Osteocyte (in vitro differentiated cells): ENCODE data around the gene KLK2. TPM values are rescaled to one million over a fixed set of nuclear protein-coding genes. Genes with fewer than 3 reads are reported as not detected.

Experiments
- DNase-seq: peaks from one replicate; pipeline ENCODE4 v3.0.0; 2021; ENCODE audit warnings: mixed read lengths; ENCODE audit not compliant: unreplicated experiment; ENCODE audit errors: extremely low spot score
- H3K27ac Mint-ChIP-seq: one replicate; pipeline ENCODE4 v1.8.0; 2021; ENCODE audit warnings: mild to moderate bottlenecking, mixed read lengths; ENCODE audit not compliant: unreplicated experiment
- H3K27me3 Mint-ChIP-seq: one replicate; pipeline ENCODE4 v1.8.0; 2021; ENCODE audit warnings: mixed read lengths; ENCODE audit not compliant: unreplicated experiment
- H3K36me3 Mint-ChIP-seq: one replicate; pipeline ENCODE4 v1.8.0; 2021; ENCODE audit warnings: mixed read lengths; ENCODE audit not compliant: unreplicated experiment
- H3K4me1 Mint-ChIP-seq: one replicate; pipeline ENCODE4 v1.8.0; 2021; ENCODE audit warnings: mixed read lengths; ENCODE audit not compliant: unreplicated experiment
- H3K4me3 Mint-ChIP-seq: one replicate; pipeline ENCODE4 v1.8.0; 2021; ENCODE audit warnings: mild to moderate bottlenecking, moderate library complexity, mixed read lengths; ENCODE audit not compliant: unreplicated experiment
- H3K9me3 Mint-ChIP-seq: one replicate; pipeline ENCODE4 v1.8.0; 2021; ENCODE audit warnings: mixed read lengths; ENCODE audit not compliant: unreplicated experiment
- total RNA-seq: library from RNA; stranded (reverse); gene quantifications from 2 replicates; pipeline ENCODE4 v1.2.1, GENCODE V29; 2021
- TF ChIP-seq, protein P1 (sequence below): fragments of 200-600 bp; sonication (generic); IDR thresholded peaks from 2 replicates; pipeline ENCODE4 v1.5.0; 2021; ENCODE audit warnings: antibody characterized with exemption, mild to moderate bottlenecking, moderate library complexity

KLK2 gene
- total RNA-seq, 1 donor from 2014 or later, result not detected

- TF ChIP-seq, protein P1, sequence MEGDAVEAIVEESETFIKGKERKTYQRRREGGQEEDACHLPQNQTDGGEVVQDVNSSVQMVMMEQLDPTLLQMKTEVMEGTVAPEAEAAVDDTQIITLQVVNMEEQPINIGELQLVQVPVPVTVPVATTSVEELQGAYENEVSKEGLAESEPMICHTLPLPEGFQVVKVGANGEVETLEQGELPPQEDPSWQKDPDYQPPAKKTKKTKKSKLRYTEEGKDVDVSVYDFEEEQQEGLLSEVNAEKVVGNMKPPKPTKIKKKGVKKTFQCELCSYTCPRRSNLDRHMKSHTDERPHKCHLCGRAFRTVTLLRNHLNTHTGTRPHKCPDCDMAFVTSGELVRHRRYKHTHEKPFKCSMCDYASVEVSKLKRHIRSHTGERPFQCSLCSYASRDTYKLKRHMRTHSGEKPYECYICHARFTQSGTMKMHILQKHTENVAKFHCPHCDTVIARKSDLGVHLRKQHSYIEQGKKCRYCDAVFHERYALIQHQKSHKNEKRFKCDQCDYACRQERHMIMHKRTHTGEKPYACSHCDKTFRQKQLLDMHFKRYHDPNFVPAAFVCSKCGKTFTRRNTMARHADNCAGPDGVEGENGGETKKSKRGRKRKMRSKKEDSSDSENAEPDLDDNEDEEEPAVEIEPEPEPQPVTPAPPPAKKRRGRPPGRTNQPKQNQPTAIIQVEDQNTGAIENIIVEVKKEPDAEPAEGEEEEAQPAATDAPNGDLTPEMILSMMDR, result no peak
- H3K27ac Mint-ChIP-seq, result no peak overlapping the region
- no peak for DNase-seq
- no peaks in the 10 kb centered on the region for H3K27me3 Mint-ChIP-seq
- peaks cover 4% of the 10 kb centered on the region for H3K9me3 Mint-ChIP-seq
- no peaks in the 10 kb centered on the region for H3K4me1 Mint-ChIP-seq
- H3K4me3 Mint-ChIP-seq, result no peak overlapping the region
- no peaks in the 10 kb centered on the region for H3K36me3 Mint-ChIP-seq
Observed at GRCh38 chr19:50850738-50851137, 22.5 kb upstream of the KLK2 start.

GRCh38 chr19:50851620-50852019 is 21.6 kb upstream of the KLK2 start:
- Mint-ChIP-seq H3K4me3 (no peak overlapping the region), H3K9me3 (peaks cover 4% of the 10 kb centered on the region), H3K27ac (no peak overlapping the region), H3K36me3 (no peaks in the 10 kb centered on the region), H3K4me1 (no peaks in the 10 kb centered on the region), H3K27me3 (no peaks in the 10 kb centered on the region)
- DNase-seq, result no peak
- TF ChIP-seq, protein P1, result no peak

- Mint-ChIP-seq H3K9me3 (peaks cover 4% of the 10 kb centered on the region), H3K4me3 (no peak within 1 kb of the TSS), H3K4me1 (no peaks in the 10 kb centered on the region), H3K27ac (no peak within 1 kb of the TSS), H3K36me3 (no peaks in the 10 kb centered on the region), H3K27me3 (no peaks in the 10 kb centered on the region)
- TF ChIP-seq, protein P1, result no peak
- no peak for DNase-seq
Observed at GRCh38 chr19:50854636-50855410, 18.4 kb upstream of the KLK2 start, which contains the start of gene KLK3. Gene KLK3, plus strand, starts transcription at chr19:50854915. Its CDS starts 41 bp downstream, at chr19:50854956.

DNA sequence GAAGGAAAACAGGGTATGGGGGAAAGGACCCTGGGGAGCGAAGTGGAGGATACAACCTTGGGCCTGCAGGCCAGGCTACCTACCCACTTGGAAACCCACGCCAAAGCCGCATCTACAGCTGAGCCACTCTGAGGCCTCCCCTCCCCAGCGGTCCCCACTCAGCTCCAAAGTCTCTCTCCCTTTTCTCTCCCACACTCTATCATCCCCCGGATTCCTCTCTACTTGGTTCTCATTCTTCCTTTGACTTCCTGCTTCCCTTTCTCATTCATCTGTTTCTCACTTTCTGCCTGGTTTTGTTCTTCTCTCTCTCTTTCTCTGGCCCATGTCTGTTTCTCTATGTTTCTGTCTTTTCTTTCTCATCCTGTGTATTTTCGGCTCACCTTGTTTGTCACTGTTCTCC is 15.9 kb upstream of the KLK2 start:
- H3K9me3 Mint-ChIP-seq, result peaks cover under 1% of the 10 kb centered on the region
- no peaks in the 10 kb centered on the region for H3K27me3 Mint-ChIP-seq
- no peaks in the 10 kb centered on the region for H3K4me1 Mint-ChIP-seq
- DNase-seq, result no peak
- no peak overlapping the region for H3K27ac Mint-ChIP-seq
- TF ChIP-seq, protein P1, result no peak
- no peak overlapping the region for H3K4me3 Mint-ChIP-seq
- H3K36me3 Mint-ChIP-seq, result no peaks in the 10 kb centered on the region

DNA sequence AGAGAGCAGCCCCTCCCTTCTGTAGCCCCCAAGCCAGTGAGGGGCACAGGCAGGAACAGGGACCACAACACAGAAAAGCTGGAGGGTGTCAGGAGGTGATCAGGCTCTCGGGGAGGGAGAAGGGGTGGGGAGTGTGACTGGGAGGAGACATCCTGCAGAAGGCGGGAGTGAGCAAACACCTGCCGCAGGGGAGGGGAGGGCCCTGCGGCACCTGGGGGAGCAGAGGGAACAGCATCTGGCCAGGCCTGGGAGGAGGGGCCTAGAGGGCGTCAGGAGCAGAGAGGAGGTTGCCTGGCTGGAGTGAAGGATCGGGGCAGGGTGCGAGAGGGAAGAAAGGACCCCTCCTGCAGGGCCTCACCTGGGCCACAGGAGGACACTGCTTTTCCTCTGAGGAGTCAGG is 14.4 kb upstream of the KLK2 start:
- Mint-ChIP-seq H3K9me3 (no peaks in the 10 kb centered on the region), H3K36me3 (no peaks in the 10 kb centered on the region), H3K27me3 (no peaks in the 10 kb centered on the region), H3K4me3 (no peak overlapping the region), H3K4me1 (no peaks in the 10 kb centered on the region), H3K27ac (no peak overlapping the region)
- no peak for DNase-seq
- TF ChIP-seq, protein P1, result no peak
